Heart left ventricle (tissue), 13 donors: ENCODE data around the gene CHIC2.

Experiments used
- CTCF ChIP-seq, 12 donors: fragments of 200-600 bp; sonication (generic) in 4 of 12; IDR thresholded peaks; one replicate each; pipeline versions ENCODE4 v1.5.0 to v1.8.0; 2018 to 2022; ENCODE audit warnings: antibody characterized with exemption in 12 of 12, mild to moderate bottlenecking in 5 of 12
- POLR2A ChIP-seq, 2 donors: fragments of 450-650 bp; IDR thresholded peaks; one replicate each; pipeline ENCODE4 v1.6.1; 2017; ENCODE audit warnings: antibody characterized with exemption in 2 of 2, mild to moderate bottlenecking in 2 of 2, moderate library complexity in 2 of 2
- donor health status: ischemic (EF 13 %, LVEDD 7.1; RV severe dilation, severe dysfunction).
- donor health status: DM: no; HTN: yes; CAD: no.
- donor health status: DM: no; HTN: no; CAD: no.
- donor health status: ischemic (EF 25% LVEDD 6.9; RV normal size, moderate dysfunction).
- donor health status: ischemic (EF 25% LVEDD 5.7; RV mildly dilated, moderate dysfunction).
- donor health status: ischemic (EF 35%, LVEDD 5.7; RV mildly dilated, moderate dysfunction).
- donor health status: nonischemic (EF 11% LVEDD 7.7; RV severe dilation, severe dysfunction).
- donor health status: DM: yes; HTN: yes; CAD: no.
- donor health status: PGD.
- donor health status: ischemic (EF 29% LVEDD 5.4; RV normal size, mild dysfunction).
- donor health status: nonischemic (EF 23%, LVEDD 6.1; RV moderate dilation, normal function).

- TF ChIP-seq CTCF (IDR thresholded peaks at IDR 0.05) (no peak), POLR2A (IDR thresholded peaks at IDR 0.05) (no peak)
Measured at GRCh38 chr4:54067166-54067565, 2.8 kb upstream of the CHIC2 start.
